ENCODE measurements around the gene IFNL1.

Gene IFNL1

DNA sequence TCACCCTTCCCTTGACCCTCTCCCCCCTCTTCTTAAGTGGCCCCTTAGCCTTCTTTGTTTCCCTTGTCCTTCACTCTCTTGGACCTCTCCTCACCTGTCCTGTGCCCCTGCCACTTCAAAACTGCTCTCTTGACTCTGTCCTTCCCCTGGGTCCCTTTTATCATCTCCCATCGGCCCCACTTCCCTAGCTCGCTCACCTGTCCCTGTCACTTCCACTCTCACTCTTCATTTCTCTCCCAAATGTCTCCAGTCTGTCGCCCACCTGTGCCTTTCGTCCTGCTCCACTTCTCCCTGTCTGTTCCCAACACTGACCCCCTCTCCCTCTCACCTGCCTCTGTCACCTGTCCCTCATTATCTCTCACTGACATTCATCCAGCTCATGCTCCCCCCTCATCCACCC lies 699 bp downstream of the IFNL1 start:
- DNase-seq (no peak), ATAC-seq (replicated peaks) (no peak)
- no peaks in the 10 kb centered on the region for H3K9me3 Mint-ChIP-seq
- no peak overlapping the region for H3K27ac Mint-ChIP-seq
- H3K4me3 Mint-ChIP-seq = no peak overlapping the region
- H3K4me1 Mint-ChIP-seq = peaks cover 0 to 2% of the 10 kb centered on the region in 2 donors
- no peaks in the 10 kb centered on the region for H3K36me3 Mint-ChIP-seq
- H3K27me3 Mint-ChIP-seq = peaks cover 17 to 19% of the 10 kb centered on the region in 2 donors

DNA sequence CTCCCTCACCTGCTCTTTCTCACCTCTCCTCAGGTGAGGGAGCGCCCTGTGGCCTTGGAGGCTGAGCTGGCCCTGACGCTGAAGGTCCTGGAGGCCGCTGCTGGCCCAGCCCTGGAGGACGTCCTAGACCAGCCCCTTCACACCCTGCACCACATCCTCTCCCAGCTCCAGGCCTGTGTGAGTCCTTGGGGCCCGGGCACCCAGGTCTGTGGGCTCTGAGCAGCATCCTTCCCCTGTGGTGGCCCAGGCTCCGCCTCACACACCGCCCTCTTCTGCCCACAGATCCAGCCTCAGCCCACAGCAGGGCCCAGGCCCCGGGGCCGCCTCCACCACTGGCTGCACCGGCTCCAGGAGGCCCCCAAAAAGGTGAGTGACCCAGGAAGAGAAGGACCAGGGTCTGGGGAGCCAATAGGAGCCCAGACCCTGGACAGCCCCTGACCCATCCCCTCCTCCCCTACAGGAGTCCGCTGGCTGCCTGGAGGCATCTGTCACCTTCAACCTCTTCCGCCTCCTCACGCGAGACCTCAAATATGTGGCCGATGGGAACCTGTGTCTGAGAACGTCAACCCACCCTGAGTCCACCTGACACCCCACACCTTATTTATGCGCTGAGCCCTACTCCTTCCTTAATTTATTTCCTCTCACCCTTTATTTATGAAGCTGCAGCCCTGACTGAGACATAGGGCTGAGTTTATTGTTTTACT lies 1.9 kb downstream of the IFNL1 start:
- no peak for ATAC-seq (replicated peaks)
- Mint-ChIP-seq H3K9me3 (no peaks in the 10 kb centered on the region), H3K27me3 (peaks cover 16 to 19% of the 10 kb centered on the region in 2 donors), H3K4me1 (peaks cover 0 to 2% of the 10 kb centered on the region in 2 donors), H3K36me3 (no peaks in the 10 kb centered on the region), H3K27ac (no peak overlapping the region), H3K4me3 (no peak overlapping the region)
- DNase-seq = no peak

DNA sequence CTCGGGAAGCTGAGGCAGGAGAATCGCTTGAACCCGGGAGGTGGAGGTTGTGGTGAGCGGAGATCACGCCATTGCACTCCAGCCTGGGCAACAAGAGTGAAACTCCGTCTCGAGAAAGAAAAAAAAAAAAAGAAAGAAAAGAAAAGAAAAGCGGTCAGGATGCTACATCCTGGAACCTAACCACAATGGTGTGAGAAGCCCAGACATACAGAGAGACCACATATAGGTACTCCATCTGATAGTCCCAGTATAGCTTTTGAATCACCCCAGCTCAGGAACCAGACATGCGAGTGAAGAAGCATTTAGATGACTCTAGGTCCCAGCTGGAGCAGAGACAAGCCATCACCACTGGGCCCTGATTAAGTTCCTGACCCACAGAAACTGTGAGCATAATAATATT lies 3.2 kb downstream of the IFNL1 start:
- no peak for ATAC-seq (replicated peaks)
- no peaks in the 10 kb centered on the region for H3K9me3 Mint-ChIP-seq
- DNase-seq = no peak
- peaks cover 13 to 19% of the 10 kb centered on the region in 2 donors for H3K27me3 Mint-ChIP-seq
- no peak overlapping the region for H3K4me3 Mint-ChIP-seq
- H3K36me3 Mint-ChIP-seq = no peaks in the 10 kb centered on the region
- peaks cover 0 to under 1% of the 10 kb centered on the region in 2 donors for H3K4me1 Mint-ChIP-seq
- no peak overlapping the region for H3K27ac Mint-ChIP-seq

DNA sequence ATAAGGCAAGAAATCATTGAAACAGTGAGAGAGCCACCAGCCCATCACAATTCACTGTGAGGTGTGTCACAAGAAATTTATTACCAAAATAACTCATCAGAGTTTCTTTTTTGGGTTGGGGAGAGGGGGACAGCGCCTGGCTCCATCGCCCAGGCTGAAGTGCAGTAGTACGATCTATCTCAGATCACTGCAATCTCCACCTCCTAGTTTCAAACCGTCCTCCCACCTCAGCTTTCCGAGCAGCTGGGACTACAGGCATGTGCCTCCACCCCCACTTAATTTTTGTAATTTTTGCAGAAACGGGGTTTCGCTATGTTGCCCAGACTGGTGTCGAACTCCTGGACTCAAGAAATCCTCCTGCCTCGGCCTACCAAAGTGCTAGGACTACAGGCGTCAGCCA lies 3.6 kb downstream of the IFNL1 start:
- no peaks in the 10 kb centered on the region for H3K4me1 Mint-ChIP-seq
- ATAC-seq (replicated peaks) (no peak), DNase-seq (no peak)
- no peak overlapping the region for H3K27ac Mint-ChIP-seq
- H3K36me3 Mint-ChIP-seq = no peaks in the 10 kb centered on the region
- peaks cover 13 to 19% of the 10 kb centered on the region in 2 donors for H3K27me3 Mint-ChIP-seq
- H3K9me3 Mint-ChIP-seq = no peaks in the 10 kb centered on the region
- H3K4me3 Mint-ChIP-seq = no peak overlapping the region

DNA sequence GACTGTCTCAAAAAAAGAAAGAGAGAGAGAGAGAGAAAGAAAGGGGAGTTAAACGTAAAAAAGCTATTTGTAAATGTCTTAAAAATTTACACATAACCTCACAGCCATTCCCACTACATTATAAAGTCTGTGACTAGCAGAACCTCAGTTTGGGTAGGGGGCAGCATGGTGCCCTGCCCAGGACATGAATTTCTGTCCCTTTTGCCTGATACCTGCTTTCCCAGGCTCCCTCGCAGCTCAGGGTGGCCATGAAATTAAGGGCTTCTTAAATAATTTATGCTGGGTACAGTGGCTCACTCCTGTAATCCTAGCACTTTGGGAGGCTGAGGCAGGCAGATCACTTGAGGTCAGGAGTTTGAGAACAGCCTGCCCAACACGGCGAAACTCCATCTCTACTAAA lies 4.8 kb downstream of the IFNL1 start:
- no peak overlapping the region for H3K4me3 Mint-ChIP-seq
- ATAC-seq (replicated peaks) (no peak), DNase-seq (no peak)
- no peak overlapping the region for H3K27ac Mint-ChIP-seq
- no peaks in the 10 kb centered on the region for H3K4me1 Mint-ChIP-seq
- H3K9me3 Mint-ChIP-seq = no peaks in the 10 kb centered on the region
- H3K27me3 Mint-ChIP-seq = peaks cover 13 to 19% of the 10 kb centered on the region in 2 donors
- H3K36me3 Mint-ChIP-seq = no peaks in the 10 kb centered on the region

DNA sequence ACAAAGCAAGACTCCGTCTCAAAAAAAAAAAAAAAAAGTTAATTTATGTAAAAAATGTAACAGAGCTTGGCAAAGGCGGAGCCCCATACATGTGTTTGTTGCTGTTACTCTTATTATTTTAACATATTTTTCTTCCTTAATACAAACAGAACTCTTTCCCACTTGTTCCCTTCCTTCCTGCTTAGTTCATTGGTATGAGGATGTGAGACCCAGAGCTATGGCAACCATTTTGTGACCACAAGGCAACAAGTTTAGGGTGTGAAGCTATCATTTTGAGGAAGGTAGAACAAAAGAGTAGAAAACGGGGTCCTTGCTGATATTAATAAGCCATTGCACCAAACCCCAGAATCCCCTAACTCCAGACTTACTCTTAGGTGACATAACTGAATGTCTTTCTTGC lies 5.4 kb downstream of the IFNL1 start:
- no peak overlapping the region for H3K4me3 Mint-ChIP-seq
- no peak overlapping the region for H3K27ac Mint-ChIP-seq
- H3K9me3 Mint-ChIP-seq = no peaks in the 10 kb centered on the region
- no peak for ATAC-seq (replicated peaks)
- DNase-seq = no peak
- H3K36me3 Mint-ChIP-seq = peaks cover 0 to under 1% of the 10 kb centered on the region in 2 donors
- H3K27me3 Mint-ChIP-seq = peaks cover 13 to 19% of the 10 kb centered on the region in 2 donors
- H3K4me1 Mint-ChIP-seq = no peaks in the 10 kb centered on the region

DNA sequence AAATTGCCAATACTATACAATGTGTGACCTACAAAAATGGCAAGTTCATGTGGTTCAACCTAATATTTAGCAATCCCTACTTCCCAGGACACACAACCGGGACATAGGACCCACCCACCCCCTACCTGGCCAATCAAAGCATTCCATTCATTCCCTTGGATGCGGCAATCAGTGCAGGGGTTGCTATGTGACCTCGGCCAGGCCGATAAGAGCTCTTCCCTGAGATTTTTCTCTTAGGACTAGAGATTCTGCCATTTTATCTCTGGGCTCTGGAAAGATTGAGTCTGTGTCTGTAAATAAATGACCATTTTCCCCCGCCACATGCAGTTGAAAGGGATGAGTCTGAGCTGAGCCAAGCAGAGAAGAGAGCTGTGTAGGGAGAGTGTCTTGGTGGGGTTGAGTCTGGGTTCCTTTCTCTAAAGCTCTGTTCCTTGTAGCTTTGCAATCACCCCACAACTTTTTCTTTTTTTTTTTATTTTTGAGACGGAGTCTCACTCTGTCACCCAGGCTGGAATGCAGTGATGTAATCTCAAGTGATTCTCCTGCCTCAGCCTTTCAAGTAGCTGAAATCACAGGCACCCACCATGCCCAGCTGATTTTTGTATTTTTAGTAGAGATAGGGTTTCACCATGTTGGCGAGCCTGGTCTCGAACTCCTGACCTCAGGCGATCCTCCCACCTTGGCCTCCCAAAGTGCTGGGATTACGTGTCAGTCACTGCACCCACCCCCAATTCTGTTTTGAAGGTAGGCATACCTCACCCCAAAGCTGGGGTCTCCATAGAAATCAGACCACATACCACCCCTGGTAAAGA lies 7.4 kb downstream of the IFNL1 start:
- Mint-ChIP-seq H3K36me3 (peaks cover under 1 to 5% of the 10 kb centered on the region in 2 donors), H3K27ac (no peak overlapping the region), H3K4me3 (no peak overlapping the region), H3K4me1 (no peaks in the 10 kb centered on the region), H3K27me3 (peaks cover 1 to 2% of the 10 kb centered on the region in 2 donors), H3K9me3 (no peaks in the 10 kb centered on the region)
- DNase-seq = no peak
- ATAC-seq (replicated peaks) = no peak

DNA sequence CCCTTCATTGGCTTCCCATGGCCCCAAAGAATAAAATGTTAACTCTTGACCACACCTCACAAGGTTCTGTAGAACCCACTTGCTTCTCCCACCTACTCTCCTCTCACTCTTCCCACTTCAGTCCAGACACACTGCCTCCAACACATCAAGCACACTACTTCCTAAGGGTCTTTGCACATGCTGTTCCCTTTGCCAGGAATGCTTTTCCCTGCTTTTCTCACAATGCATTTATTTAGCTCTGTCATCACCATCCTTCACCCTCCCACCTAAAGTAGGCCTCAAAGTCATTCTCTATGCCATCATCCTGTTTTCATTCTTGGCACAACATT lies 7.9 kb downstream of the IFNL1 start:
- ATAC-seq (replicated peaks) (no peak), DNase-seq (no peak)
- Mint-ChIP-seq H3K4me1 (no peaks in the 10 kb centered on the region), H3K27ac (no peak overlapping the region), H3K27me3 (no peaks in the 10 kb centered on the region), H3K36me3 (peaks cover 7 to 10% of the 10 kb centered on the region in 2 donors), H3K9me3 (peaks cover 0 to 2% of the 10 kb centered on the region in 2 donors), H3K4me3 (no peak overlapping the region)

DNA sequence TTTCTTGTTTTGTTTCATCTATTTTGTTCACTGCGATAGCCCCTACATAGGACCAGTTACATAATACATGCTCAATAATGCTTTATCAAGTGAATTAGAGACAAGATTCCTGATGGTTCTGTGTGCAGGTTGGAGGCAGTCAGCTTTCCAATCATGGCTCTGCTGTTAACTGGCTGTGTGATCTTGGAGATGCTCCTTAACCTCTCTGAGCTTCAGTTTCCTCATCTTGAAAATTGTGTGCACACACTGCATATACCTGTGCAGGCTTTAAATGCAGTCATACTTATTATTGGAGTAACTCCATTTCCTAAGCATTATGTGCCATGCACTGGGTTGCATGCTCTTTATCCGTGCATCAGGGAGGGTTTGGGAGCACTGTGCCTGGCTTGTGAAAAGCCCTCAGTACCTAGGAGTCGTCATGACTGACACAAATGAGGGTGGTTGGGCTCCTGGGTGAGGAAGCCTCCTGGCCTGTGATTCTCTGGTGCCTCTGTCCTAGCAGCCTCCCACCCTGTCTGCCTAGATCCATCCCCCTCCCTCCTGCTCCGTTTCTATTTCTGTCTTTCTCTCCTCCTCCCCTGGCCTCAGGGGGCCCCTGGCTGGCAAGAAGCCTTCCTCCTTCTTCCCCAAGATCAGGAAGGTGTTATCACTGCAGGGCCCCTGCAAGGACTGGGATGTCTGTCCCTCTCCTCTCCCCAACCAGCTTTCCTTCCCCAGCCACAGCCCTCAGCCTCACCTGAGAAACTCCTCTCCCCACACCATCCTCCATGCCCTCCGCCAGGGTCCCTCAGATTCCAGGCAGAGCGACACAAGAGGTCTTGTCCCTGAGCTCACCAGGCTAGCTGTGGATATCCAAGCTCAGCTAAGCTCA lies 8.7 kb downstream of the IFNL1 start:
- Mint-ChIP-seq H3K4me3 (no peak overlapping the region), H3K36me3 (peaks cover 7 to 10% of the 10 kb centered on the region in 2 donors), H3K4me1 (no peaks in the 10 kb centered on the region), H3K27me3 (no peaks in the 10 kb centered on the region), H3K9me3 (peaks cover 0 to 2% of the 10 kb centered on the region in 2 donors), H3K27ac (no peak overlapping the region)
- DNase-seq (no peak), ATAC-seq (replicated peaks) (no peak)

DNA sequence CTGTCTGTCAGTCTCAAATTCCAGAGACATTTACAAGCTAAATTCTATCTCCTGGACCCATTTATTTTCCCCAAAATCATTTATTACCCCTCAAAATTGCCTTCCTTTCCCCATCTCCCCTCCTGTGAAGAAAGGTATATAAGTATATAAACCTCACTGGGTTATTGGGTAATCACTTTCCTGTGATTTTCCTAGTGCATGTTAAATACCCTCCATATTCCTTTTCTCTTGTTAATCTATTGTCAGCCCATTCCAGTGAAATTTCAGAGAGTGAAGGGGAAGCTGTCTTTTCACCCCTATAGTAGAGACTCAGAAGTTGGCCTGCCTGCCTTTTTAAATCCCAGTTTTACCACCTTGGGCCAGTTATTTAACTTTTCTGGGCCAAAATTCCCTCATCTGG lies 9.9 kb downstream of the IFNL1 start:
- Mint-ChIP-seq H3K27ac (no peak overlapping the region), H3K4me1 (peaks cover 7% of the 10 kb centered on the region in 2 donors), H3K4me3 (no peak overlapping the region), H3K36me3 (peaks cover 7 to 10% of the 10 kb centered on the region in 2 donors), H3K27me3 (no peaks in the 10 kb centered on the region), H3K9me3 (peaks cover 0 to 2% of the 10 kb centered on the region in 2 donors)
- ATAC-seq (replicated peaks) (no peak), DNase-seq (no peak)

DNA sequence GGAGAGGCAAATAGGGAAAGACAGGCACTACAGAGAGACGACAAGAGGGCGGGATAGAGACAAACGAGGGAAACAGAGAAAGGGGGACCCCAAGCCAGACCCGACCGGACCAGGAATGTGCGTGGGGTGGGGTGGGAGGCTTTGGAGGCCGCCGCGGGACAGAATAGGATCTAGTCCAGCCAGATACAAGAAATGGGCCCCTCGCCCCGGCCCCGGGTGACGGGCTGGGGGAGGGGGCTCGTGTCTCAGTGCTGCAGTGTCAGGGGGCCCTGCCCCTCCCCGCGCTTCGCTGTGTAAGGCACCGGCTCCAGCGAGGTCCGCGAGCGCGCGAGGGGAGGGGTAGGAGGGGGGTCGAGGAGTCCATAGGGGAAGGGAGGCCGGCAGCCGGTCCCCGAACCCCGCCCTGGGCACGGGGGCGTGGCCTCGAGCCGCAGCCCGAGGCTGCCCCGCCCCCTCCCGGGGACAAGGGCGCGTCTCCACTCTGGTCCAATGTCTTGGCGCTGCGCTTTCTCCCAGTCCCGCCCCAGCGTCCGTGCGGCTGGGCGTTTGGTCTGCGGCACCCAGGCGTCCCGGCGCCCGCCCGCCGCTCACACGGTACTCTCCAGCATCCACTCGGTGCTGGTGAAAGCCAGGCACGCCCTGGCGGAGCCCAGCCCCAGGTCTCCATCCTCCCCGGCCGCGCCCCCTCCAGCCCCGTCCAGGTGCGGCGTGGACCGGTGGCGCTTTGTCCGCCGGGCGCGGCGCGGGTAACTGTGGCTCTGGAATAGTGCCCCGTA lies 11.0 kb downstream of the IFNL1 start:
- peaks cover 12 to 13% of the 10 kb centered on the region in 2 donors for H3K36me3 Mint-ChIP-seq

DNA sequence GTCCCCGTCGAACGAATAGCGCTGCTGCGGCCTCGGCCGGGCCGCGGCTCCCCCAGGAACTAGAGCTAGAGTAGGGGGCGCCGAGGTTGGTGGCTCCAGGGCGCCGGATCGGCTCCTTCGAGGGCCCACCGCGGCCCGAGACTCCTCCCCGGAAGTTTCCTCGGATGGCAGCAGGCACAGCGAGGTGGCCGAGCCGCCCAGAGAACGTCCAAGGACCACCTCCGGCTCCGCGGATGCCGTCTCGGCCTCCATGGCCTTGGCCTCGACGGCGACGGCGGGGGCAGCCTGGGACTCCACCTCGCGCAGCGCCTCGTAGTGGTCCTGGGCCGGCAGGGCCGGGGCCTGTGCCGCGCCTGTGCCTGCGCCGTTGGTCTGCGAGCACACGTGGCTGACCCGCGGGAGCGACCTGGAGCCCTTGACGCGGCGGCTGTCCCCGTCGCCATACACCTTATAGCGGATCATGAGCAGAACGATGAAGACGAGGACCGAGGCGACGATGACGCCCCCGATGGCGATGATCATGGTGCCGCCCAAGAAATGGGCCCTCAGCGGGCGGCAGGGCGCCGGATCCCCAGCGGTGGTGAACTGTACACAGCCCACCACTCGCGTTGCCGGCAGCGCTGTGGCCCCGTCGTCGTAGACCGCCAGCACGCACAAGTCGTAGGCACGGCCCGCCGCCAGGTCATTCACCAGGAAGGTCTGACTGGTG lies 11.8 kb downstream of the IFNL1 start:
- no peak for DNase-seq
- ATAC-seq (replicated peaks) = no peak
- Mint-ChIP-seq H3K4me3 (no peak overlapping the region), H3K36me3 (peaks cover 15 to 17% of the 10 kb centered on the region in 2 donors), H3K27me3 (no peaks in the 10 kb centered on the region), H3K9me3 (peaks cover 0 to 2% of the 10 kb centered on the region in 2 donors), H3K27ac (no peak overlapping the region), H3K4me1 (peaks cover 7 to 8% of the 10 kb centered on the region in 2 donors)

More for the DNA sequence above, 11.0 kb downstream of the IFNL1 start:
- Mint-ChIP-seq H3K27ac (no peak overlapping the region), H3K9me3 (peaks cover 0 to 2% of the 10 kb centered on the region in 2 donors), H3K4me3 (no peak overlapping the region), H3K27me3 (no peaks in the 10 kb centered on the region), H3K4me1 (peaks cover 7 to 8% of the 10 kb centered on the region in 2 donors)
- no peak for DNase-seq
- ATAC-seq (replicated peaks) = no peak

DNA sequence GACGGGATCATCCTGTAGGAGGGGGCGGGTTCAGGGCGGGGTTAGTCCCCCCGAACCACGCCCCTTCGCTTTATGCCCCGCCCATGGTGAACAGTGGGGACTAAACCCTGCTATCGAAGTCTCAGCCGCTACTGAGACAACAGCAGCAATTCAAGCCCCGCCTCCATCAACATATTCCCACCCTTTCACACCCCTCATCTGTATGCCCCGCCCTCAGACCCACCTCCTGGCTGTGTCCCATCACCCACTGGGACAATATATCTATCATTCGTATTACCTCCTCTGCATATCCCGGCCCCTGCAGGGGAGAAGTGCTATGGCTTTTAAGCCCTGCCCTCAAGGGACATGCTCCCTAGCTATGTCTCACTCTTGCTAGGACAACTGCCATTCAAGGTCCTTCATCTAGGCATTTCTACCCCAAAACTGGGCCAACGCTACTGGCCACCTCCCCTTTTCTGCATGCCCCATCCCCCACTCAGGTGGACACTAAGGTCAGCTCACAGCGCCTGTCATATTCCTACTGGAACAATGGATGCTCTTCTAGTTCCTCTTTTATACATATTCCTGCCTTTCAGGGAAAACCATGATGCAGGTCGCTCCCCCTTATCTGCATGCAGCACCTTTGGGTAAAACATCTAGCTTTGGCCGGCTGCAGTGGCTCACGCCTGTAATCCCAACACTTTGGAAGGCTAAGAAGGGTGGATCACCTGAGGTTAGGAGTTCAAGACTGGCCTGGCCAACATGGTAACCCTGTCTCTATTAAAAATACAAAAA lies 12.5 kb downstream of the IFNL1 start:
- H3K27ac Mint-ChIP-seq = no peak overlapping the region
- peaks cover 8 to 9% of the 10 kb centered on the region in 2 donors for H3K4me1 Mint-ChIP-seq
- peaks cover 0 to 2% of the 10 kb centered on the region in 2 donors for H3K9me3 Mint-ChIP-seq
- H3K36me3 Mint-ChIP-seq = peaks cover 19 to 22% of the 10 kb centered on the region in 2 donors
- no peak overlapping the region for H3K4me3 Mint-ChIP-seq
- DNase-seq (no peak), ATAC-seq (replicated peaks) (no peak)
- H3K27me3 Mint-ChIP-seq = no peaks in the 10 kb centered on the region
